Loucy (cell line): ENCODE results near the gene GLUD1.
"Not testable (repeated sequence)": the region's sequence is repeated elsewhere in the genome, so short reads cannot be mapped to it uniquely, and the experiment has no call there.

ENCODE experiments used
- H2AFZ ChIP-seq: fragments of 200-600 bp; sonication (generic); 2 replicates; pipeline ENCODE4 v1.6.0; 2016; ENCODE audit warnings: antibody characterized with exemption, mild to moderate bottlenecking, low read length, moderate library complexity
- H3F3A ChIP-seq: fragments of 200-600 bp; 2 replicates; pipeline ENCODE4 v1.6.0; 2016; ENCODE audit warnings: antibody characterized with exemption, low read depth, mild to moderate bottlenecking
- H3K27me3 ChIP-seq: fragments of 200-600 bp; sonication (generic); 2 replicates; pipeline ENCODE4 v1.6.1; 2014; ENCODE audit warnings: low read length, mild to moderate bottlenecking; ENCODE audit not compliant: insufficient read depth, poor library complexity, severe bottlenecking
- H3K36me3 ChIP-seq: fragments of 200-600 bp; sonication (generic); 2 replicates; pipeline ENCODE4 v1.6.1; 2016; ENCODE audit warnings: low read length; ENCODE audit not compliant: insufficient read depth
- H3K4me1 ChIP-seq: fragments of 200-600 bp; sonication (generic); 2 replicates; pipeline ENCODE4 v1.5.1; 2014; ENCODE audit warnings: low read length, mild to moderate bottlenecking; ENCODE audit not compliant: insufficient read depth, poor library complexity, severe bottlenecking
- H3K4me2 ChIP-seq: fragments of 200-600 bp; sonication (generic); 2 replicates; pipeline ENCODE4 v1.6.0; 2014; ENCODE audit warnings: antibody characterized with exemption, low read length, low read depth, mild to moderate bottlenecking; ENCODE audit not compliant: poor library complexity, severe bottlenecking
- H3K4me3 ChIP-seq: fragments of 200-600 bp; sonication (generic); 2 replicates; pipeline ENCODE4 v1.5.1; 2014; ENCODE audit warnings: low read length, mild to moderate bottlenecking, mixed read lengths; ENCODE audit not compliant: poor library complexity, severe bottlenecking
- H3K79me2 ChIP-seq: fragments of 200-600 bp; sonication (generic); 2 replicates; pipeline ENCODE4 v1.6.1; 2014; ENCODE audit warnings: low read length; ENCODE audit not compliant: insufficient read depth
- H3K9ac ChIP-seq: fragments of 200-600 bp; sonication (generic); 2 replicates; pipeline ENCODE4 v1.6.0; 2014; ENCODE audit warnings: mild to moderate bottlenecking, low read depth, low read length, moderate library complexity; ENCODE audit not compliant: poor library complexity, severe bottlenecking
- H3K9me2 ChIP-seq: fragments of 200-600 bp; sonication (generic); replicated peaks from 2 replicates; pipeline ENCODE4 v1.6.1; 2016; ENCODE audit warnings: low read depth, low read length, mixed read lengths
- H3K9me3 ChIP-seq: fragments of 200-600 bp; sonication (generic); 2 replicates; pipeline ENCODE4 v1.6.1; 2014; ENCODE audit warnings: mild to moderate bottlenecking, antibody characterized with exemption, low read length, low read depth; ENCODE audit not compliant: insufficient read depth
- H4K20me1 ChIP-seq: fragments of 200-600 bp; sonication (generic); 2 replicates; pipeline ENCODE4 v1.6.0; 2014; ENCODE audit warnings: antibody characterized with exemption, low read length, mild to moderate bottlenecking; ENCODE audit not compliant: insufficient read depth, poor library complexity, severe bottlenecking
- EZH2phosphoT487 ChIP-seq: fragments of 200-600 bp; IDR thresholded peaks from 2 replicates; pipeline ENCODE4 v1.6.1; 2018; ENCODE audit warnings: antibody characterized with exemption, mild to moderate bottlenecking, moderate library complexity, borderline replicate concordance
- TF ChIP-seq, protein P1 (sequence below): fragments of 200-600 bp; sonication (generic); conservative IDR thresholded peaks from 2 replicates; pipeline ENCODE4 v1.5.1; 2014; ENCODE audit warnings: mild to moderate bottlenecking, antibody characterized with exemption, low read length

Gene GLUD1

DNA sequence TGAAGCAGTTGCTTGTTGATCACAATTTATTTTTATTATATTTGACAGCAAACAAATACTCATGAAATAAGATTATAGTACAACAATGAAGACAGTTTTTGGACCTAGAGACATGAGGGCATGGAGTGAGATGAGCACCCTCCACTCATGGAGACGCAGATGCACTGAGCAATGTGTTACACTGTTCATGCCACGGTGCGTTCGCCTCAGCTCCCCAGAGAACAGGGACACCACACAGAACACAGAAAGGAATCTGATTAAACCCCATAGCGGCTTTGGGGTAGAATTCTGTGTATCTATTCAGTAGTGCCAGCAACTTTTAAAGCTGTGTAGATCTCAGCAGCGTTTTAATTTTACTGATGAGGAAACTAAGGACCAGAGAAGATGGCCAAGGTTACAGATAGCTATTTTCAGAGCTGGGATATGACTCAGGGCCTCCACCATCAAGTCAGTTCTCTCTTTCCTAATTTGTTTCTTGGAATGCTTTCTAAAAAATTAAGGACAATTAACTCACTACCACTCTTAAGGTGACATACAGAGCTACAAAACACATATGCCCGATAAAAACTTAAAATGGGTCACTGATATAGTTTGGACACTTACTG, 41.0 kb downstream of the GLUD1 start:
- Histone ChIP-seq H3K4me2 (no peak overlapping the region), H3K4me1 (no peaks in the 10 kb centered on the region), H3K27me3 (no peaks in the 10 kb centered on the region), H3K9ac (no peak overlapping the region), H3K9me2 (no peaks in the 10 kb centered on the region), H3K4me3 (no peak overlapping the region), H3K79me2 (no peaks in the 10 kb centered on the region), H3K9me3 (no peaks in the 10 kb centered on the region), H3K36me3 (peaks cover 85% of the 10 kb centered on the region), H2AFZ (no peak overlapping the region), H3F3A (no peaks in the 10 kb centered on the region), H4K20me1 (no peaks in the 10 kb centered on the region)
- no peak for TF ChIP-seq EZH2phosphoT487
- TF ChIP-seq, protein P1, sequence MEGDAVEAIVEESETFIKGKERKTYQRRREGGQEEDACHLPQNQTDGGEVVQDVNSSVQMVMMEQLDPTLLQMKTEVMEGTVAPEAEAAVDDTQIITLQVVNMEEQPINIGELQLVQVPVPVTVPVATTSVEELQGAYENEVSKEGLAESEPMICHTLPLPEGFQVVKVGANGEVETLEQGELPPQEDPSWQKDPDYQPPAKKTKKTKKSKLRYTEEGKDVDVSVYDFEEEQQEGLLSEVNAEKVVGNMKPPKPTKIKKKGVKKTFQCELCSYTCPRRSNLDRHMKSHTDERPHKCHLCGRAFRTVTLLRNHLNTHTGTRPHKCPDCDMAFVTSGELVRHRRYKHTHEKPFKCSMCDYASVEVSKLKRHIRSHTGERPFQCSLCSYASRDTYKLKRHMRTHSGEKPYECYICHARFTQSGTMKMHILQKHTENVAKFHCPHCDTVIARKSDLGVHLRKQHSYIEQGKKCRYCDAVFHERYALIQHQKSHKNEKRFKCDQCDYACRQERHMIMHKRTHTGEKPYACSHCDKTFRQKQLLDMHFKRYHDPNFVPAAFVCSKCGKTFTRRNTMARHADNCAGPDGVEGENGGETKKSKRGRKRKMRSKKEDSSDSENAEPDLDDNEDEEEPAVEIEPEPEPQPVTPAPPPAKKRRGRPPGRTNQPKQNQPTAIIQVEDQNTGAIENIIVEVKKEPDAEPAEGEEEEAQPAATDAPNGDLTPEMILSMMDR: no peak

- Histone ChIP-seq H3F3A (no peaks in the 10 kb centered on the region), H3K9me3 (no peaks in the 10 kb centered on the region), H3K4me2 (no peak overlapping the region), H3K9me2 (no peaks in the 10 kb centered on the region), H3K27me3 (no peaks in the 10 kb centered on the region), H4K20me1 (no peaks in the 10 kb centered on the region), H2AFZ (no peak overlapping the region), H3K4me1 (no peaks in the 10 kb centered on the region), H3K36me3 (peaks cover 82% of the 10 kb centered on the region), H3K79me2 (no peaks in the 10 kb centered on the region), H3K9ac (no peak overlapping the region), H3K4me3 (no peak overlapping the region)
- no peak for TF ChIP-seq EZH2phosphoT487
- TF ChIP-seq, protein P1: no peak
These were observed 41.5 kb downstream of the GLUD1 start for GRCh38 chr10:87053111-87053510.

- no peaks in the 10 kb centered on the region for H3K9me3 ChIP-seq
- H4K20me1 ChIP-seq: no peaks in the 10 kb centered on the region
- no peaks in the 10 kb centered on the region for H3K27me3 ChIP-seq
- H2AFZ ChIP-seq: no peak overlapping the region
- TF ChIP-seq EZH2phosphoT487: no peak
- TF ChIP-seq, protein P1: no peak
- H3K36me3 ChIP-seq: peaks cover 31% of the 10 kb centered on the region; the same call in 1 of the 2 replicates
- no peaks in the 10 kb centered on the region for H3K79me2 ChIP-seq
- no peak overlapping the region for H3K9ac ChIP-seq
- no peaks in the 10 kb centered on the region for H3K4me1 ChIP-seq
- no peak overlapping the region for H3K4me3 ChIP-seq
- no peaks in the 10 kb centered on the region for H3F3A ChIP-seq
- no peak overlapping the region for H3K4me2 ChIP-seq
- H3K9me2 ChIP-seq: no peaks in the 10 kb centered on the region
These were observed 49.2 kb downstream of the GLUD1 start for GRCh38 chr10:87045434-87045938.

DNA sequence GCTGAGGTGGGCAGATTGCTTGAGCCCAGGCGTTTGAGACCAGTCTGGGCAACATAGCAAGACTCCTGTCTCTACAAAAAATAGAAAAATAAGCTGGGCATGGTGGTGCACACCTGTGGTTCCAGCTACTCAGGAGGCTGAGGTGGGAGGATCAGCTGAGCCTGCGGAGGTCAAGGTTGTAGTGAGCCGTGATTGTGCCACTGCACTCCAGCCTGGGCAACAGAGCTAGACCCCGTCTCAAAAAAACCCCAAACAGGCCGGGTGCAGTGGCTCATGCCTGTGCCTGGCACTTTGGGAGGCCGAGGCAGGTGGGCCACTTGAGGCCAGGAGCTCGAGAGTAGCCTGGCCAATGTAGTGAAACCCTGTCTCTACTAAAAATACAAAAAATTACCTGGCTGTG, 51.1 kb downstream of the GLUD1 start:
- H3K9me2 ChIP-seq, H3K9ac ChIP-seq, H3K9me3 ChIP-seq, H3K27me3 ChIP-seq, H3F3A ChIP-seq, H2AFZ ChIP-seq, H3K4me2 ChIP-seq, H3K79me2 ChIP-seq, H4K20me1 ChIP-seq, H3K4me3 ChIP-seq, H3K4me1 ChIP-seq: not testable (repeated sequence)
- peaks cover 13% of the 10 kb centered on the region; the same call in 1 of the 2 replicates for H3K36me3 ChIP-seq
